Measurements from ENCODE around the gene ATP6V0E1.
"Not testable (repeated sequence)": the region's sequence is repeated elsewhere in the genome, so short reads cannot be mapped to it uniquely, and the experiment has no call there.

The ATP6V0E1 gene

DNA sequence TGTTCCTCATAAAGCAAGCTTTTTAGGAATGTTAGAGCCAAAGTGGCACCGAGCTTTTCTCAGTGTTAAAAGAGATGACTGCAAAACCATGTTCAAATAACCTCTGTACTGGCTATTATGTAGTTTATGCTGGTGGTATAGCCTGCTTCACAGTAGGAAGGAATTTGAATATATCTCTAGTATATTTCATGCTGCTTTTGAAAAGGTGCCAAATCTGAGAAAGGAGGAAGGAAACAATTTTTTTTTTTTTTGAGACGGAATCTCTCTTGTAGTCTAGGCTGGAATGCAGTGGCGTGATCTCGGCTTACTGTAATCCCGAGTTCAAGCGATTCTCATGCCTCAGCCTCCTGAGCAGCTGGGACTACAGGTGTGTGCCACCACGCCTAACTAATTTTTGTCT is 86.1 kb downstream of the ATP6V0E1 start:
- in situ Hi-C loops (cut with HindIII; ENCODE audit: low sequenced_read_pairs): no loop called here

DNA sequence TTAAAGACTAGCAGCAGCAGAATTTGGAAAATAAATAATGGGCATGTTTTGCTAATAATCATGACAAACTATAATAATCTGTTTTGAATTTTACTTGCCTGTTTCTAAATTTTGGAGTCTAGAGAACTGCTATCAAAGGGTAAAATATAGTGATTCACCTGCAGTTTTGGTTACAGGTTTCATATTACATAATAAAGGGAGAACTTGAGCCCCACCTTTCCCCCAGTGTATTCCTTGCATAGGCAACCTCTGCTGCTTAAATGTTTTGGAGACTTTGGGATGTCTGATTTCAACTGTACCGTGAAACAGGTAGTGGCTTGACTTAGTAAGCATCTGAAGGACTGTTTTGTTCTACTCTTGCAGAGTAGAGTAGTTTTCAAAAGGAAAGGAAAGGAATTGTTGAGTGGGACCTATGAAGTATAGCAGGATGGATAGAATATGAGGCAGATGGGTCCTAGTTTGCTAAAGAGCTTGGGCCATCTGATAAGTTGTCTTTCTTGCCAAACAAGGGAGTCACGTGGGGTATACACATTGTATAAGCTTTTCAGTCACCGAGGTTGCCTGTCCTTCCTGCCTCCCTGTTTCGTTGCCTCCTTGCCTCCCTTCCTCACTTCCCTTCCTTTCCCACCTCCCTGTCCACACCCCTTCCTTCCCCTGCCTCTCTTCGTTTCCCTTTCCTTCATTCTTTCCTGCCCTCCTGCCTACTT is 91.7 kb downstream of the ATP6V0E1 start:
- in situ Hi-C loops (cut with HindIII; ENCODE audit: low sequenced_read_pairs): no loop called here

DNA sequence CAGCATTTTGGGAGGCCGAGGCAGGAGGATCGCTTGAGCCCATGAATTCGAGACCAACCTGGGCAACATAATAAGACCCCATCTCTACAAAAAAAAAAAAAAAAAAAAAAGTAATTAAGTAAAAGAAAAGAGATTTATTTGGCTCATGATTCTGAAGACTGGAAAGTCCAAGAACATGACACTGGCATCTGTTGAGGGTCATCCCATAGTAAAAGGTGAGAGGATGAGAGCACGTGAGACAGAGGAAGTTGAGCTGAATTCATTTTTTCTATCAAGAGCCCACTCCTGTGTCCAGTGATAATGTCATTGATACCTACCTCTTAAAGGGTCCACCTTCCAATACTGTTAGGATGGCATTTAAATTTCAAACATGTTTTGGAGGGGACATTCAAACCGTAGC is 92.4 kb downstream of the ATP6V0E1 start:
- in situ Hi-C loops (cut with HindIII; ENCODE audit: low sequenced_read_pairs): no loop called here

DNA sequence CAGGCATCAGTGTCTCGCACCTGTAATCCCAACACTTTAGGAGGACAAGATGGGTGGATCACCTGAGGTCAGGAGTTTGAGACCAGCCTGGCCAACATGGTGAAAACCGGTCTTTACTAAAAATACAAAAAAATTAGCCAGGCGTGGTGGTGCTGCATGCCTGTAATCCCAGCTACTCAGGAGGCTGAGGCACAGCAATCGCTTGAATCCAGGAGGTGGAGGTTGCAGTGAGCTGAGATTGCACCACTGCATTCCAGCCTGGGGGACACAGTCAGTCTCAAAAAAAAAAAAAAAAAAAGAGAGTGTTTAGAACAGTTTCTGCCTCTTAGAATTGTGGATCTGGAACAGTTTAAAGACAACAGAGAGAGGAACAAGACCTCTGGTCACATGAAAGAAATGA is 92.9 kb downstream of the ATP6V0E1 start:
- in situ Hi-C loops (cut with HindIII; ENCODE audit: low sequenced_read_pairs): not testable (repeated sequence)

DNA sequence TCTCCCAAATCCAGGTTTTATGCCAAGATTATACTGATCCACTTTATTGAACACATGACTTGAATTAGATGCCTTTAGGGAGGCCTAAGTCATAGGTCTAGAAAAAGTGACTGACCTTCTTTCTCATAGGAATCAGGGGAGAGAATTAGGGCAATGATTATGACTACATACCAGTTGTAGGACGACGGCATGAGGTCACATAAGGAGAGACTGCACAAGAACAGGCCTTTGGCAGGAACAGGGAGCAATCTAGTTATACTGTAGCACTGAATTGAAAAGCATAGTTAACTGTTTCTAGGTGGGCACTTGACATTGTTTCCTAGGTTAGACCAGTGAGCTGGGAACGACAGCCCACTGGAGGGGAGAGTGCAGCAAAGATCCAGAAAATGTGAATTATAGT is 95.3 kb downstream of the ATP6V0E1 start:
- in situ Hi-C loops (cut with HindIII; ENCODE audit: low sequenced_read_pairs): no loop called here

All from endothelial cell of hepatic sinusoid (primary cell).